Activated T-cell treated with anti-CD3 and anti-CD28 coated beads, Interleukin-2, amount 50 U/mL, for 4 hours (primary cell): Measurements from ENCODE around the gene ING3. TPM values are rescaled to one million over a fixed set of nuclear protein-coding genes. Genes with fewer than 3 reads are reported as not detected.
"Not testable (repeated sequence)": the region's sequence is repeated elsewhere in the genome, so short reads cannot be mapped to it uniquely, and the experiment has no call there.

Source experiments
- ATAC-seq, 2 donors: fragments of 200-7000 bp; cut with Tn5 transposase; one replicate each; pipeline ENCODE4 v1.10.0; 2021
- DNase-seq: peaks from one replicate; pipeline ENCODE4 v3.0.0-alpha.2; 2020
- H3K27me3 Mint-ChIP-seq: one replicate; pipeline ENCODE4 v1.8.0; 2021; ENCODE audit warnings: low read depth, mixed read lengths
- H3K36me3 Mint-ChIP-seq: one replicate; pipeline ENCODE4 v1.8.0; 2022; ENCODE audit warnings: mixed read lengths; ENCODE audit not compliant: insufficient read depth
- H3K4me1 Mint-ChIP-seq: one replicate; pipeline ENCODE4 v1.8.0; 2021; ENCODE audit warnings: low read depth, mixed read lengths
- H3K4me3 Mint-ChIP-seq: one replicate; pipeline ENCODE4 v1.8.0; 2021; ENCODE audit warnings: mild to moderate bottlenecking, moderate library complexity, mixed read lengths
- H3K9me3 Mint-ChIP-seq: one replicate; pipeline ENCODE4 v1.8.0; 2021; ENCODE audit warnings: mixed read lengths
- total RNA-seq, 3 donors: library from RNA; stranded (reverse); gene quantifications; one replicate each; pipeline ENCODE4 v1.2.1, GENCODE V29; 2021

Gene ING3
- total RNA-seq, 3 donors from 2014 or later = 23.9 to 29.4 (median 27.5) TPM

GRCh38 chr7:120966961-120967360, 16.4 kb downstream of the ING3 start:
- Mint-ChIP-seq H3K4me3 (no peak overlapping the region), H3K27me3 (no peaks in the 10 kb centered on the region), H3K9me3 (no peaks in the 10 kb centered on the region), H3K4me1 (peaks cover 3% of the 10 kb centered on the region), H3K36me3 (peaks cover 38% of the 10 kb centered on the region)
- DNase-seq (no peak), ATAC-seq (no peak)

DNA sequence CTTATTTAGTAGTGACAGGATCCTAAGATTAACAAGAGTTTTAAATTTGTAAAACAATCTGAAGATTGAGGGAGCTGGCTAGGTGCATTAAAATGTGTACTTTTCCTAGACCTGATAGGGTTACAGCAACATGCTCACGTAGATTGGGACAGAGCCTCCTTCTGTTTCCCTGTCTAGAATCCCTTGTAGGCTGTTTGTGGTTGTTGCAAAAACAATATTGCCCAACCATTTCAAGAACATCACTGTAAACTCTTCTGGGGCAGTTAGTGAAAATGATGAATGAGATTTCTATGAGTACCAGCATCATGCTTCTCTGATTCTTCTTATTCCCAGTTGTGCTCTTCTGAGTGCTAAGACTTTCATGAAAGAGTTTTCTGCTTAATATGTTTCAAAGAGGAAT, 23.3 kb downstream of the ING3 start:
- no peaks in the 10 kb centered on the region for H3K9me3 Mint-ChIP-seq
- H3K27me3 Mint-ChIP-seq = no peaks in the 10 kb centered on the region
- H3K4me3 Mint-ChIP-seq = no peak overlapping the region
- no peak for ATAC-seq
- H3K36me3 Mint-ChIP-seq = peaks cover 29% of the 10 kb centered on the region
- H3K4me1 Mint-ChIP-seq = no peaks in the 10 kb centered on the region
- DNase-seq = no peak

GRCh38 chr7:120979765-120980499, 29.4 kb downstream of the ING3 start:
- ATAC-seq (no peak), DNase-seq (no peak)
- Mint-ChIP-seq H3K4me1 (peaks cover 3% of the 10 kb centered on the region), H3K9me3 (no peaks in the 10 kb centered on the region), H3K27me3 (peaks cover under 1% of the 10 kb centered on the region), H3K4me3 (no peak overlapping the region), H3K36me3 (no peaks in the 10 kb centered on the region)

DNA sequence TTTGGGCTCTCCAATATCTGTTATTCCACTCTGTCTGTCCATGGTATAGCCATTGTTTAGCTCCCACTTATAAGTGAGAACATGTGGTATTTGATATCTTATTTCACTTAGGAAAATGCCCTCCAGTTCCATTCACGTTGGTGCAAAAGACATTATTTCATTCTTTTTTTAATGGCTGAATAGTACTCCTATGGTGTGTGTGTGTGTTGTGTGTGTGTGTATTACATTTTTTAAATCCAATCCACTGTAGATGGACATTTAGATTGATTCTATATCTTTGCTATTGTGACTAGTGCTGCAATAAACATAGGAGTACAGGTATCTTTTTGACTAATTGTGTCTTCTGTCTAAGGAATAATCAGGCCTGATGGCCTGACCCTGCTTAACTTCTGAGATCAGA, 30.5 kb downstream of the ING3 start:
- Mint-ChIP-seq H3K36me3 (no peaks in the 10 kb centered on the region), H3K27me3 (peaks cover 2% of the 10 kb centered on the region), H3K9me3 (no peaks in the 10 kb centered on the region)

DNA sequence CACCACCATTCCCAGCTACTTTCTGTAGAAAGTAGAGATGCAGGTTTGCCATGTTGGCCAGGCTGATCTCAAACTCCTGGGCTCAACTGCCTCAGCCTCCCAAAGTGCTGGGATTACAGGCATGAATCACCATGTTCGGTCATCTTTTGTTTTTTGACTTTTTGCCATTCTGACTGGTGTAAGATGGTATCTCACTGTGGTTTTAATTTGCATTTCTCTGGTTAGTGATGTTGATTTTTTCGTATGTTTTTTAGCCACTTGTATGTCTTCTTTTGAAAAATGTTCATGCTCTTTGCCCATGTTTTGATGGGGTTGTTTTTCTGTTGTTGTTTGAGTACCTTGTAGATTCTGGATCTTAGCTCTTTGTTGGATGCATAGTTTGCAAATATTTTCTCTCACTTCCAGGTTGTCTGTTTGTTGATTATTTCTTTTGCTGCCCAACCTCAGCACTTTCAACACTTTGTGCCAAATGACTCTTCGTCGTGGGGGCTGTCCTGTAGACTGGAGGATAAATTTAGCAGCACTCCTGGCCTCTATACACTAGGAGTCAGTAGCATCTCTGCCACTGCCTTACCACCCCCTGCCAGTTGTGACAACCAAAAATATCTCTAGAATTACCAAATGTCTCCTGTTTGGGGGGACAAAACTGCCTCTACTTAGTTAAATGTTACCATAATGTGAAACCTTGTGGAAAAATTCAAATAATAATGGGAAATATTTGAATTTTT, 31.5 kb downstream of the ING3 start:
- DNase-seq (no peak), ATAC-seq (peak; percentile 48 to 60)
- Mint-ChIP-seq H3K36me3 (no peaks in the 10 kb centered on the region), H3K4me1 (peaks cover 3% of the 10 kb centered on the region), H3K4me3 (no peak overlapping the region), H3K9me3 (no peaks in the 10 kb centered on the region), H3K27me3 (peaks cover 7% of the 10 kb centered on the region)

More for the DNA sequence above, 30.5 kb downstream of the ING3 start:
- DNase-seq = no peak
- no peak overlapping the region for H3K4me3 Mint-ChIP-seq
- H3K4me1 Mint-ChIP-seq = peaks cover 3% of the 10 kb centered on the region
- no peak for ATAC-seq

DNA sequence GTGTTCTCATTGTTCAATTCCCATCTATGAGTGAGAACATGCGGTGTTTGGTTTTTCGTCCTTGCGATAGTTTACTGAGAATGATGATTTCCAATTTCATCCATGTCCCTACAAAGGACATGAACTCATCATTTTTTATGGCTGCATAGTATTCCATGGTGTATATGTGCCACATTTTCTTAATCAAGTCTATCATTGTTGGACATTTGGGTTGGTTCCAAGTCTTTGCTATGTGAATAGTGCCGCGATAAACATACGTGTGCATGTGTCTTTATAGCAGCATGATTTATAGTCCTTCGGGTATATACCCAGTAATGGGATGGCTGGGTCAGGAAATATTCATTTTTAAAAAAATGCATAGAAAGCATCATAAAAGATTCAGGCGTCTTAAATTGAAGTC, 33.0 kb downstream of the ING3 start:
- not testable (repeated sequence) for H3K9me3 Mint-ChIP-seq, ATAC-seq, H3K4me3 Mint-ChIP-seq, DNase-seq, H3K36me3 Mint-ChIP-seq
- peaks cover 13% of the 10 kb centered on the region for H3K4me1 Mint-ChIP-seq
- peaks cover 17% of the 10 kb centered on the region for H3K27me3 Mint-ChIP-seq

DNA sequence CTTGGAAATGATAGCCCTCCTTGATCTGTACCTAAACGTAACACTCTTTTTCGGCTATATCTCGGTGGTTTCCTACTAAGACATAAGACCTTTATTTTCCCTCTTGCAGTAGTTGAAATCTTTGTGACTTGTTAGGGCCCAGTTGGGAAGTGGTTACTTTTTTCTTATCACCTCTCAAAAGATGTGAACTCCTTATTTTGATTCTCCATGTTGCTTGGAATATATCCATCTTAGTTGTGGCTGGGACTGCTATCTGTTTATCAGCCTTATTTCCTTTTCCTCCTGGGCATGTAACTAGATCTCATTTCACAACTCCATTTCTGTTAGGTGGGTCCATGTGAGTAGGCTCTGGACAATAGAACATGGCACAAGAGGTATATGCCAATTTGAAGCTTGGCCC, 33.8 kb downstream of the ING3 start:
- H3K9me3 Mint-ChIP-seq = no peaks in the 10 kb centered on the region

DNA sequence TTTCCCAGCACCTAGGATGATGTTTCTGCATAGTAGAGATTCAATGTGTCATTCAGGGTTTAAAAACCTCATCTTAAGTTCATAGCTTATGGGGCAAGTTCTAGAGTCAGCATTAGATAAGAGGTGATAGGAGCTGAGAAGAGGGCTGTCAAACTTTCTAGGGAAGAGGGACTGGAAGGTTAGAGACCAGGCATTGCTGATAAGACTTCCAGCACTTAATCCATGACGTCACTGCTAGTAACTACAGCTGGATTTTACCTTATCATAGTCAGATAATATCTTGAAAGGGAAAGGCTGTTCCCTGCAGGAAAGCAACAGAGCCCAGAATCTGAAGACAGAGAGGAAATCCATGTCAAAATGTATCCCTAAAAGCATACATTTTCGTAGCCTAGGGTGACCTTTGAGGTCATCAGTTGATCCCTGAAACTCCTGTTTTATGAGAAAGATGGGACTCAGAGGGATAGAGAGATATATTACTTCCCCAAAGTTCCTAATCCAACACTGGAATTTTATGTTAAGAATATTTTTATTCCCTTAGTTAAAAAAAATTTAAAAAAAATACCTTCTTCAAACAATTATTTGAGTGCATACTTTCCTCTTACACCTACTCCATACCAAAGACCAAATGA, 34.7 kb downstream of the ING3 start:
- H3K4me1 Mint-ChIP-seq = peaks cover 18% of the 10 kb centered on the region
- H3K36me3 Mint-ChIP-seq = no peaks in the 10 kb centered on the region
- no peaks in the 10 kb centered on the region for H3K9me3 Mint-ChIP-seq
- DNase-seq = no peak
- H3K27me3 Mint-ChIP-seq = peaks cover 33% of the 10 kb centered on the region
- no peak for ATAC-seq
- no peak overlapping the region for H3K4me3 Mint-ChIP-seq

More for the DNA sequence above, 33.8 kb downstream of the ING3 start:
- Mint-ChIP-seq H3K27me3 (peaks cover 25% of the 10 kb centered on the region), H3K4me3 (no peak overlapping the region), H3K36me3 (no peaks in the 10 kb centered on the region), H3K4me1 (peaks cover 18% of the 10 kb centered on the region)
- ATAC-seq (no peak), DNase-seq (no peak)

DNA sequence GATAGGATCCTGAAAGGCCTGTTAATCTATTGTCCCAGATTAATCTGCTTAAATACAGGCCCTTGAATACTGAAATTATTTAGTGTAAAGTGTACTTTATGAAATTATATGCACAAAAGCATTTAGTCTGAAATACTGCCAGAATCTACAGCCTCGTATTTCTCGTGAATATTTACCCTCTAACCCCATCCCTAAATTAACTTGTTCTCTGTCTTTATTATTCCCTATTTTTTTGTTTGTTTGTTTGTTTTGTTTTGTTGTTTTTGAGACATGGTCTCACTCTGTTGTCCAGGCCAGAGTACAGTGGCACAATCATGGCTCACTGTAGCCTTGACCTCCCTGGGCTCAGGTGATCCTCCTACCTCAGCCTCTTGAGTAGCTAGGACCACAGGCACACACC, 35.3 kb downstream of the ING3 start:
- ATAC-seq (no peak), DNase-seq (no peak)
- Mint-ChIP-seq H3K27me3 (peaks cover 35% of the 10 kb centered on the region), H3K36me3 (no peaks in the 10 kb centered on the region), H3K4me3 (no peak overlapping the region), H3K9me3 (no peaks in the 10 kb centered on the region), H3K4me1 (peaks cover 18% of the 10 kb centered on the region)

DNA sequence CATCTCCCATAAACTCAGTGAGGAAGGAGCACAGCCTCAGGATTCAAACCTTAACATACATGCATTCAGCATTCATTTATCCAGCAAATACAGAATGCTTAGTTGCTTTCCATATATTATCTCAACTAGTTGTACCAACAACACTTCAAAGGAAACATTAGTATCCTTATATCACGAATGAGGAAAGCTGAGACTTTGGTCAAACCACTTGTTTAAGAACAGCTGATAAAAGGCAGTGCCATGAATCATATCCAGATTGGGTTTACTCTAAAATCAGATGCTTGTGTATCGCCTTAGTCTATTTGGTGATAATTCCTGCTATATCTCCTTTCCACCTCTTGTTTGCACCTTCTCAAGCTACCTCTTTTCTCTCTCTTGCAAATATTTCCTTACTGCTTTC, 36.1 kb downstream of the ING3 start:
- Mint-ChIP-seq H3K9me3 (no peaks in the 10 kb centered on the region), H3K4me1 (peaks cover 18% of the 10 kb centered on the region), H3K4me3 (no peak overlapping the region), H3K27me3 (peaks cover 38% of the 10 kb centered on the region), H3K36me3 (no peaks in the 10 kb centered on the region)
- DNase-seq (no peak), ATAC-seq (no peak)

GRCh38 chr7:120987280-120987679, 36.7 kb downstream of the ING3 start:
- ATAC-seq (no peak), DNase-seq (no peak)
- Mint-ChIP-seq H3K36me3 (no peaks in the 10 kb centered on the region), H3K4me3 (no peak overlapping the region), H3K9me3 (no peaks in the 10 kb centered on the region), H3K4me1 (peaks cover 15% of the 10 kb centered on the region), H3K27me3 (peaks cover 40% of the 10 kb centered on the region)

DNA sequence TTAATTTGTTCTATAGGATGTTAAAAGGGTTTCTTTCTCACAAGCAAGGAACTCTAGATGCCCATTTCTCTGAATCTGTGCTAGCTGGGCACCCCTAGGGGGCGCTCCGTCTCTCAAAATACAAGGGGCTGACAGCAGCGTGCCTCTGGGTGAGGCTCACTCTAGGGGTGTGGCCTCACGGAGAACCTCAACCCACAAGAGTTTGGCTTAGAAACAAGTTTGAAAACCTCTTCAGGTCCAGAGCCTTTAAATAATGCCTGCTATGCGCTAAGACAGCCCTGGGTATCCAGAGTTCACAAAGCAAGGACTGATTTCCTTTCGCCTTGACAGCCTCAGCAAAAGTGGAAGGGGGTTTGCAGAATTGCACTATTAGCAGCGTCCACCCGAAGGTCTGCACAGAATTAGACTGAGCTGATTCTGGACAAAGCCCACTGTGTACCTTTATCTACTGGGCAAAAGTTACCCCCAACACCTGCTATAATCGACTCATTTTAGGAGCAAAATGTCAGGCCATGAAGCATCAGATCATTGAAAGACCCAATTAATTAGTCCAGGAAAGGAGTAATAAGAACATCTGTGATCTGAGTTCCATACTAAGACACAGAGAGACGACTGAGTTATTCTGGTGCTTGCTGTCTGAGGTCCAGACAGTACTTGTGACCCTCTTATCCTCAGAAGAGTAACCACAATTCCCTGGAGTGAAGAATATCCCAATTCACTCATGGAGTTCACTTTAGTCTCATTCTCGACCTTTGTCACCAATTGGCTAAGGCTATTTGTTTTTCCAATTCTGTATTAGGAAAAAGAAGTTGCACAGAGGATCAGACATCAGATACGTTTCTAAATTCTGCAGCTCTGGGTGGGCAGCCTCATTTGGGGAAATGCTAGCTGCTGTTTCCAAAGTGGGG, 37.4 kb downstream of the ING3 start:
- no peaks in the 10 kb centered on the region for H3K9me3 Mint-ChIP-seq
- H3K27me3 Mint-ChIP-seq = peaks cover 43% of the 10 kb centered on the region
- no peaks in the 10 kb centered on the region for H3K36me3 Mint-ChIP-seq
- H3K4me3 Mint-ChIP-seq = peak overlapping the region; percentile 75
- peaks cover 15% of the 10 kb centered on the region for H3K4me1 Mint-ChIP-seq
- DNase-seq (peak; percentile 79), ATAC-seq (peak; percentile 98)

DNA sequence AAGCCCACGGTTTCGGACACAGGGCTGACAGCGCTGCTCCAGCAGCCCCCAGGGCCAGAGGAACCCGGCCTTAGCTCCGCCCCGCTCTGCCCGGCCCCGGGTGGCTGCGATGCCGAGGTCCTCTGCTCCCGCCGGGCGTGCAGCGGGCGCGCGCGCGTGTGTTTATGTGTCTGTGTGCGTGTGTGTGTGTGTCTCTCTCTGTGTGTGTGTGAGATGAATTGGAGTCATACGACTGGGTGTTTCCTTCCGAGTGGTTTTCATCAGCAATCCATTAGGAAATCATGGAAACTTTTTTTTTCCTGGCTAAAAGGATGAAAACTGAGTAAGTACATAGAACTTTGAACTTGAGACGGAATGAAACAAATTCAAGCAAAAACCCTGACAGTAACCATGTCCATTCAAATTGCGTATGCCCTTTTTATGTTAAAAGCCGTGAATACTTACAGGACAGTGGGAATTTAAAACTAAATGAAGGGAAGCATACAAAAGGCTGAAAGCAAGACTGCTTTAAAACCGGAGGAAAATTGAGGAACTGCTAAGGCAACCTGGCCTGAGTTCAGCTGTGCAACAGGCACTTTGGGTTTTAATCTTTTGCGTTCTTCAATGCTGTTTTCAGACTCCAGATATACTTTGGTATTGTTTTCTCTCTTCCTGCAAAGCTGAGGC, 38.1 kb downstream of the ING3 start, which contains the start of gene CPED1:
Gene CPED1 (plus strand): TSS at position 121 of the 666 bp plus-strand sequence. CDS start 911 bp downstream, outside the sequence.
- Mint-ChIP-seq H3K36me3 (no peaks in the 10 kb centered on the region), H3K27me3 (peaks cover 43% of the 10 kb centered on the region), H3K4me1 (peaks cover 15% of the 10 kb centered on the region), H3K9me3 (no peaks in the 10 kb centered on the region), H3K4me3 (peak within 1 kb of the TSS; percentile 75)
- DNase-seq = no peak
- peak; percentile 62 to 68 for ATAC-seq
